ENCODE measurements around the gene BUB1B. TPM values are rescaled to one million over a fixed set of nuclear protein-coding genes. Genes with fewer than 3 reads are reported as not detected.

BUB1B gene
- polyA plus RNA-seq, 1 donor from 2014 or later, result 50.0 TPM

DNA sequence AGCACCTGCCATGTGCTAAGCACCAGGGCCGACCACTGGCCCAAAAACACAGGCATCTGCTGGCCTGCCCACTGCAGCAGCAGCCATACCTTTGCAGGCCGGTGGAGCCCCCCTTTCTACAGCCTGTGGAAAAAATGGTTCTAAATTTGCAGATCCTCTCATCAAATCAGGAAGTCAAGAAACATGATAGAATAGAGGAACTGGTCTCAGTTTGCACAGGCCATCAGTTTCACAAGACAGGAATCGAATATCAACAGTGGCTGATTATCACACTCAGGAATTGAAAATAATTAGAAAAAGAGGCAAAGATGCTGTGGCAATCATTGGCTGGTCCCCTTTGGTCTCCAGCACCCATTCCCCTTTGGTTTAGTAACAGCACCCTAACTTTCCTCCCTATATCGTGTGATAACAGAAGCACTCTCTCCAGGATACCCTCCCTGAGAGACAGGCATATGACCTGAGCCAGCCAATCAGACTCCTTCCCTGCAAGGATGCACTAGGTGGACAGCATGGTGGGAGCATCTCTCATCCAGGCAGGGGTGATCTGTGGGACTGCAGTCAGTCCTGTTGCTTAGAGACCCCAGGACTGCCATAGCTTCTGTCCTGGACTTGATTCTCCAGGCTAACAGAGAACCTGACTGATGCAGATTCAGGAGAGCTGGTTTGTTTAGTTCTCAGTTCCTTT is 74.5 kb downstream of the BUB1B start:
- Histone ChIP-seq H3K9ac (ENCODE audit: low read length) (no peak overlapping the region), H3K79me2 (replicated peaks; ENCODE audit: insufficient read depth, low read length) (no peaks in the 10 kb centered on the region), H3K36me3 (ENCODE audit: insufficient read depth, low read length) (no peaks in the 10 kb centered on the region), H3K27me3 (ENCODE audit: insufficient read depth, low read depth, low read length) (no peaks in the 10 kb centered on the region), H3K4me3 (ENCODE audit: low read length) (no peak overlapping the region), H3K9me3 (ENCODE audit: low read length) (no peaks in the 10 kb centered on the region), H3F3A (ENCODE audit: insufficient read depth, low read length, poor library complexity, severe bottlenecking) (no peaks in the 10 kb centered on the region), H2AFZ (ENCODE audit: low read depth, low read length) (no peak overlapping the region), H3K9me2 (ENCODE audit: insufficient read depth, low read length) (no peaks in the 10 kb centered on the region), H3K4me2 (ENCODE audit: low read length) (no peak overlapping the region), H3K27ac (ENCODE audit: low read length) (no peak overlapping the region), H4K20me1 (ENCODE audit: insufficient read depth) (no peaks in the 10 kb centered on the region)
- TF ChIP-seq RAD21 (conservative IDR thresholded peaks at IDR 0.05), result no peak
- no peak for TF ChIP-seq EP300 (conservative IDR thresholded peaks at IDR 0.05; ENCODE audit: poor library complexity, severe bottlenecking)
- TF ChIP-seq MXI1 (conservative IDR thresholded peaks at IDR 0.05; ENCODE audit: poor library complexity, severe bottlenecking), result no peak
- no peak for TF ChIP-seq SMC3 (conservative IDR thresholded peaks at IDR 0.05; ENCODE audit: poor library complexity)
- no peak for TF ChIP-seq TAF1 (IDR thresholded peaks at IDR 0.05; ENCODE audit: low read depth)
- TF ChIP-seq POLR2AphosphoS5 (IDR thresholded peaks at IDR 0.05), result no peak
- no peak for TF ChIP-seq REST (IDR thresholded peaks at IDR 0.05; ENCODE audit: borderline replicate concordance)
- no peak for TF ChIP-seq CTCF (IDR thresholded peaks at IDR 0.05; ENCODE audit: poor library complexity, severe bottlenecking)
- no peak for TF ChIP-seq EZH2 (IDR thresholded peaks at IDR 0.05; ENCODE audit: borderline replicate concordance, insufficient read depth, low read length, poor library complexity, severe bottlenecking)

DNA sequence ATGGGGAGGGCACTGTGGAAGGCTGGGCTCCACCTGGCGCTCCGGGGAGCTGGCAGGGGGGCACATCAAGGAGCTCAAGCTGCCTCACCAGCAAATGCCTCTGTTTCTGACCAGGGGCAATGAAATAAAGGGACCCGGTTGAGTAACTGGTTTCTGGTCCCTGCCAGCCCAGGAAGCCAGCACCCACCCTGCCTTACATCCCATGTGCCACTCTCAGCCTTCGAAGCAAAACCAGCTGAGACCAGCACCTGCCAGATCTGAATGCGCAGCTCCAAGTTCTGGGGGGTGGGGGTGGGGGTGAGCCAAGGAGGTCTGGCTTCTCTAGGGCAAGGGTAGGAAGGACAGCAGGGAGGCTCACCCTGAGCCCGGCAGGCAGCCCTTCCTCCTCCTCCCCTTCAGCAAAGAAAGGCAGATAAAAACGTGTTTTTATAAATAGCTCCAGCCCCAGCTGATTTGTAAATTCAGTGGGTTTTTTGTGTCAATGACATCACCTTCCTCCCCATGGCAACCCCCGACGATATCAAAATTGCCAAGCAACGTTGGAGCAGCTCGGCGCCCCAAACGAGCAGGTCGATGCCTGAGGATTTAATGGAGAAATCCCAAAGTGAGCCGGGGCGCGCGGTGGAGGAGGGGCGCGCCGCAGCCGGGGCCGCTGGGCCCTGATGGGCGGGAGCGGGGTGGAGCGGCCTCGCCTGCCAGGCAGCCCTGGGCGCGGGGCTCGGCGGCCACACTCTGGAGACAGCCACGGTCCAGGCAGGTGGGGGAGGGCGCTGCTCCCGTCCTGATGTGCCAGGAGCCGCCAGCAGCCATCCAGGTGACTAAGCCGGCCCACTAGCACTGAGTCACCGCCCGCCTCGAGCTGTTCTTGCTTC is 77.9 kb downstream of the BUB1B start, which contains the start of gene PAK6:
TSS of gene PAK6 (plus strand) at position 532 of the 872 bp plus-strand sequence. CDS start 25,723 bp downstream, outside the sequence.
- peak within 1 kb of the TSS; percentile 76 for H3K9ac ChIP-seq (ENCODE audit: low read length)
- H2AFZ ChIP-seq (ENCODE audit: low read depth, low read length), result peak within 1 kb of the TSS; percentile 46
- peak within 1 kb of the TSS; percentile 71 for H3K4me3 ChIP-seq (ENCODE audit: low read length)
- H3K36me3 ChIP-seq (ENCODE audit: insufficient read depth, low read length), result no peaks in the 10 kb centered on the region
- H3K9me3 ChIP-seq (ENCODE audit: low read length), result no peaks in the 10 kb centered on the region
- no peaks in the 10 kb centered on the region for H3K27me3 ChIP-seq (ENCODE audit: insufficient read depth, low read depth, low read length)
- no peaks in the 10 kb centered on the region for H3K79me2 ChIP-seq (replicated peaks; ENCODE audit: insufficient read depth, low read length)
- no peaks in the 10 kb centered on the region for H4K20me1 ChIP-seq (ENCODE audit: insufficient read depth)
- no peaks in the 10 kb centered on the region for H3K9me2 ChIP-seq (ENCODE audit: insufficient read depth, low read length)
- peak within 1 kb of the TSS; percentile 97 for H3K4me2 ChIP-seq (ENCODE audit: low read length)
- peak within 1 kb of the TSS; percentile 81 for H3K27ac ChIP-seq (ENCODE audit: low read length)
- H3F3A ChIP-seq (ENCODE audit: insufficient read depth, low read length, poor library complexity, severe bottlenecking), result no peaks in the 10 kb centered on the region
- peak; percentile 50 for TF ChIP-seq MXI1 (conservative IDR thresholded peaks at IDR 0.05; ENCODE audit: poor library complexity, severe bottlenecking)
- no peak for TF ChIP-seq CTCF (IDR thresholded peaks at IDR 0.05; ENCODE audit: poor library complexity, severe bottlenecking)
- no peak for TF ChIP-seq TAF1 (IDR thresholded peaks at IDR 0.05; ENCODE audit: low read depth)
- peak; percentile 80 for TF ChIP-seq EP300 (conservative IDR thresholded peaks at IDR 0.05; ENCODE audit: poor library complexity, severe bottlenecking)
- TF ChIP-seq REST (IDR thresholded peaks at IDR 0.05; ENCODE audit: borderline replicate concordance), result peak; percentile 68
- TF ChIP-seq POLR2AphosphoS5 (IDR thresholded peaks at IDR 0.05), result peak; percentile 50
- peak; percentile 41 for TF ChIP-seq RAD21 (conservative IDR thresholded peaks at IDR 0.05)
